Suppressor macrophage (primary cell): ENCODE measurements around the gene STAG2.

Source experiments
- DNase-seq, 4 experiments: peaks; one replicate each; pipeline ENCODE4 v3.0.0-alpha.2; 2020 to 2022

The STAG2 gene

DNA sequence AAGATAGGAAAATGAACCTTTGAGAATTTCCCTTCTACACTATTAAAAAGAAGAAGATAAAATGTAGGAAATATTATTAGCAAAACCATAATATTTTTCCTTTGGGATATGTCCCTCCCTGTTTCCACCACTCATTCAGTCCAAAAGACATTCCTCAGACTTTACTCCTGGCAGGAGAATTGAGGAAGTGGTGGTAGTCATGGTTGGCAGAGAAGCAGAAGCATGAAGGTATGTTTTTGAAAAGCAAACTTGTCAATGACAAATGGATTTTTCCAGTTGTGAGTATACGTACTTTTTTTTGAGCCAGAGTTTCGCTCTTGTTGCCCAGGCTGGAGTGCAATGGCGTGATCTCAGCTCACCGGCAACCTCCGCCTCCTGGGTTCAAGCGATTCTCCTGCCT is 13.7 kb downstream of the STAG2 start:
- peak in 3 of 4 experiments; percentile 11 to 37 (median 29) for DNase-seq

DNA sequence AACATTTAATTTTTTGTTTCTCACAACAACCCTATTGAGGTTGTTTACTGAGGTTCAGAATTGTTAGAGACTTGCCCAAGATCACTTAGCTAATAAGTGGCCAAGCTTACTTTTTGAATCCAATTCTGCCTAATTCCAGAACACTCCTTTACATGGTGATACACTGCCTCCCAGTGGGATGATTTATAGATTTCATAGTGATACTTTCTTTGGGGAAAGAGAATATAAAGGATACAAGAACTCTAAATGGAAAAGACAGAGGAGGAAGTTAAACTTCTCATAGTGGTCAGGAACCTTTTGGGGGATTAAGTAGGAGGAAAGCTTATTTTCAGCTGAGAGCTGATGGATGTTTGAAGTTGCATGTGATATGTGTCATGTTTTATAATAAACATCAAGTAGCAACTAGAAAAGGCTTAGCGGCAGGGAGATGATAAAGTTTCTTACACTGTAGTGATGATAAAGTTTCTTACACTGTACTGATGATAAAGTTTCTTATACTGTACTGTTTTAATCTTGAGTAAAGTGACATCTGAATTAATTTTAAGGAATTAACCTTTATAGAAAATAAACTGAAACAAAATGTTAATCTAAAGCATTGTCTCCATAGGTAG is 15.3 kb downstream of the STAG2 start:
- DNase-seq, result peak; percentile 25 to 76 (median 58)

DNA sequence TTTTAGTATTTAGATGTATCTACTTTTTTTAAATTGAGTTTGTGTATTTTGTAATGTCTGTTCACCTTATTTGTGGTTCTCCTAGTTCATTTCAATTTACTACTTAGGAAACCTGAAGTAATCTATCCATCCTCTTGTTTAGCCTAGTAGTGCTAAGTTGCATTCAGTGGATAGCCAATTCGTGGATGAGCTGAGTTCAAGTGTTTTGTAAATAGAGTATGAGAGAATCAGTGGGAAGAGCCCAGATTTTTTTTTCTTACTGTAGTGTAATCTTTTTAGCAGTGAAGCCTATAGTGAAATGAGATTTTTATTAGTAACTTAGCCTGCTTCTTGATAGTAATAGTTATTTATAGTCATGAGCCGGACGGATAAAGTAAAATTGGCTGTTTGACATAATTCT is 21.7 kb downstream of the STAG2 start:
- DNase-seq, result no peak

DNA sequence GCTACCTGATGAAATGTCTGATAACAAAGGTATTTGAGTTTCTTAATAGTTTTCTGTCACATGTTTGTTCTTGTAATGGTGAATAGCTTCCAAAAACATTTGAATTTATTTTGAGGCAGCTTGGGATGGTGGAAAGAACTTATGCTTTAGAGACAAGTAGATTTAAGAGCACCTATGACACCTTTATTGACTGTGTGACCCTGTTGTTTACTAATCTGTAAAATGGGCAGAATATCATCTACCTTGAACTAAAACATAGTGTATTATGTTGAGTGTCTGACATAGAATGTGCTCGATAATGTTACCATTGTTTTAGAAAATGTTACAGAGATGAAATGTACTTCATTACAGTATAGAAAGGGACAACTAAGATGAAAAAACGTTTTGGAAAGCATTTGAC is 24.9 kb downstream of the STAG2 start:
- DNase-seq, result no peak

DNA sequence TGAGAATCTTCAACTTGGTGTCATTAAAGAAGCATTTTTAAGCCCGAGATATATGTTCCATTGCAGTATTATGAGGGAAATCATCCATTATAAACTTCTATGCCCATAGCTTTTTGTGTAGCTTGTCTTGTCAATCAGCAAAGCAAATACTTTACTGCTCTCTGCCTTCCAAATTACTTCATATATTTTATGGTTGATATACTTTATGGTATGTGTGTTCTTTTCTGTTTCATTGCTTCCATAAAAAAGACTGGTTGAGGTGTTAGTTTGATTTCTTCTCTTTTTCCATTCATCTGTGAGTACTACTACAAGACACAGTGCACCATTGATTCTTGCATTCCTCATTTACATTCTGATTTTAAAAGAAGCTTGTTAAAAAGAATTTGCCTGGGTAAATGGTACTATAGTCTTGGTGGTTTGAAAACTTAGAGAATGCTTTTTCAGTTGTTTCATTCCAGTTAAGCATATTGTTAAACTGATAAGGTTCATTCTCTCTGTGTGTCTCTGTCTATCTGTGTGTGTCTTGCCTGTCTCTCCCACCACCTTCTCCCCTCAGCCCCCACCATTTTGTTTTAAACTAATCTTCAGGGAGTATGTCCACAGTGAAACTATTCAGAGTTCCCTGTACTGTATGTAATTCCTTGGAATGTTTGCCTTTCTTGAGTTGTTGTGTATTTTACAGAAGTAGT is 27.1 kb downstream of the STAG2 start:
- DNase-seq, result no peak

DNA sequence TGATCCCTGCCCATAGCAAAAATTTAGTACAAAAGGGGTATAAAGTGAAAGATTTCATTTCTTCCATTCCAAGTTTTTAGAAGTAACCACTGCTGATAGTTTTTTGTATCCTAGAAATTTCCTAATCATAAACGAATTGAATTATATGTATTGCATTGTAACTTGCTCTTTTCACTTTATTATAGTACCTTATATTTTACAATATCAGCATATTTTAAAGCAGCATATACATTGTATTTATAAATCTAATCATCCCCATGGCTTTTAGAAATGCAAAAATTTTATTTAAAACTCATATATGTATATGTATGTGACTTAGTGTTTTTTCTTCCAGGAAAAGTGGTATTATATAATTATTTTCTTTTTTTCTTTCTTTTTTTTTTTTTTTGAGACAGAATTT is 27.7 kb downstream of the STAG2 start:
- DNase-seq, result no peak

DNA sequence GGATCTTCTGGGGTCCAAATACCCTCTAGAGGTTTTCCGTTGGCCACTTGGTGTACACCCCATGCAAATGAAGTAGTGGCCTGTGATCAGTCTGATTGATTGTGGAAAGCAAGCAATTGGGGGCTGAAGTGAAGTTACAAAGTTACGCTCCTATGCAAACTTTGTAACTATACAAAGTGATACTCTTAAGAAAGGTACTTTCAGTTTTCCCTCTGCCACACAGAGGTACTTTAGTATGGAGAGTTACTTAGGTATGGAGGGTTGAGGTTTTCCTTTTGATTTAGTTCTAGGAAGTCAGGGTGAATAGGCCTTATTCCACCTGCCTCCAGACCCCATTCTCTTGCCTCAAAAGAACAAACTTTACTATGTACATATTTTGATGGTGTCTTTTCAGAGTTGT is 28.7 kb downstream of the STAG2 start:
- no peak for DNase-seq

DNA sequence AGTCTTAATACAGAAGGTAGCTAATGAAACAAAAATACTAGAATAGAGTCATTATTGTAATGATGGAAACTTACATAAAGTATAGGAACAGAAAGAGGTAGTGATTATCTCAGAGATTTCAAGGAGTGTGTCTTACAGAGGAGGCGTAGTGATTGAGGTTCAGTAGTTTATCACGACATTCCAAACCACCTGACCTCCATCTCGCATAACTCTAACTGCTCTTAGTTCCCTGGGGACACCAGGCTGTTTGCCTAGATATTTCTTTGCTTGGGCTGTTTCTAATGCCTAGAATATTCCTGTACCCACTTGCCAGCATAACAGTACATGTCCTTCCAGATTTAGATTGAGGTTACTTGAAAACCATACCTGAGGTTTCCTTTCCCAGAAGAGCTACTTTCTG is 29.1 kb downstream of the STAG2 start:
- DNase-seq, result no peak

DNA sequence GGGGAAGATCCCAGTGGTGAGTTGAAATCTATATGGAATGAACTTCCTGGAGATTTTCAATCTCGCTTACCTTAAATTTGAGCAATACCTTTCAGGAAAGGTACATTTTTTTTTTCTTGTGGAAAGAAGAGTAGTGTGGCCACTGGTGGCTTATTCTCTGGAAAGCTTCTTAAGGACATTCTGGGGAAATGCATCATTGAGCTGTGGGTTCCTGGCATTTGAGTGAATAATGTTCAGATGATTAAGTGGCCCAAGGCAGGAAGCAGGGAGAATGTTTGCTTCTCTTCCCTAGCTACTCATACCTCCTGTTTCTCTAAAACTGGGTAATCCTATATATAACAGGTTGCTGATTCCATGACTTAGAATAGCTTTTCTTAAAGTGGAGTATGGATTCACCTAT is 31.8 kb downstream of the STAG2 start:
- DNase-seq, result peak in 3 of 4 experiments; percentile 15 to 50 (median 26)

DNA sequence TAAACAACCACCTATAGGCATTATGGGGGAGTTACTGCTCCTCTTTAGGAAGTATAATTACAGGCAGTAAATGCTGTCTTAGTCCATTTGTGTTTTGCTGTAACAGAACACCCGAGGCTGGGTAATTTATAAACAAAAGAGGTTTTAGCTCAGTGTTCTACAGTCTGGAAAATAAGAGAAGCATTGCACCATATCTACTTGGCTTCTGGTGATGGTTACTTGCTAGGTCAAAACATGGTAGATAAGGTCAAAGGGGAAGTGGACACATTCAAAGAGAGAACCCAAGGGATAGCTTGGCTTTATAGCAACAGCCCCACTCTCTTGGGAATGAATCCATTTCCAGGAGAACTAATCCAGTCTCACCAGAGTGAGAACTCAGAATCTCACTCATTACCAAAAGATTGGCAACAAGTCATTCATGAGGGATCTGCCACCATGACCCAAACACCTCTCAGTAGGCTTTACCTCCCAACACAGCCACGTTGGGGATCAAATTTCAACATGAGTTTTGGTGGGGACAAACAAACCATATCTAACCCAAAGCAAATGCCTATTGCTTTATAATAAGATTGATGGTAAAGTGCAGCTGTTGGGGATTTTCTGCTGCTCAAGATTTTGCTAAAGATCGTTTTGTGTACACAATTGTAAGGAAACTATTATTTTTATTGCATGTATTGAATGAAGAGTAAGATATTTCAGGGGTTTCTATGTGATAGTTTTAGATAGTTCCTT is 32.6 kb downstream of the STAG2 start:
- DNase-seq, result peak in 3 of 4 experiments; percentile 3 to 32 (median 16)

DNA sequence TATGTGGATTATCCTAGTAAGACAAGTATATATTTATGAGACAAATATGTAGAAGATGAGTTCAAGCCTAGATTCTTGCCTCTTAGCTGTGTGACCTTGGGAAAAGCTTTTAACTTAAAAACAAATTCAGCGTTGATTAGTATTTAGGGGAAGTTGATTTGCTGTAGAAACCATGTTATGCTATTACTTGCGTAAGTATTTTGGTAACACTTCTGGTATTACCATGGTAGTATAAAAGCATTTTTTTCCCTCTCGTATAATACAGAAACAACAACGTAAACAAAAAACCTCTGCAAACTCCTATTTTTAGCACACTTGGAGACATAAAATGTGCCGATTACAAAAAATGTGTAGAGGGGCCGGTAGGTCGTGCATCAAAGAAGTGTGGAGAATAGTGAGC is 33.2 kb downstream of the STAG2 start:
- DNase-seq, result peak; percentile 5 to 73 (median 32)

DNA sequence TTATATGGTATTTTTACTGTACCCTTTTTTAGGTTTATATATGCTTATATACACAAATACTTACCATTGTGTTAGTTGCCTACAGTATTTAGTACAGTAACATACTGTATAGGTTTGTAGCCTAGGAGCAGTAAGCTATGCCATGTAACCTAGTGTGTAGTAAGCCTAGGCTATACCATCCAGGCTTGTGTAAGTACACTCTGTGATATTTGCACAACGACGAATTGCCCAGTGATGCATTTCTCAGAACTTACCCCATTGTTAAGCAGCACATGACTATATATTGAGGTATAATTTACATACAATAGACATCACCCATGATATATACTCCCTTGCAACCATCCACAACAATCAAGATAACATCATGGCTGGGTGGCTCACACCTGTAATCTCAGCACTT is 40.1 kb downstream of the STAG2 start:
- no peak for DNase-seq

DNA sequence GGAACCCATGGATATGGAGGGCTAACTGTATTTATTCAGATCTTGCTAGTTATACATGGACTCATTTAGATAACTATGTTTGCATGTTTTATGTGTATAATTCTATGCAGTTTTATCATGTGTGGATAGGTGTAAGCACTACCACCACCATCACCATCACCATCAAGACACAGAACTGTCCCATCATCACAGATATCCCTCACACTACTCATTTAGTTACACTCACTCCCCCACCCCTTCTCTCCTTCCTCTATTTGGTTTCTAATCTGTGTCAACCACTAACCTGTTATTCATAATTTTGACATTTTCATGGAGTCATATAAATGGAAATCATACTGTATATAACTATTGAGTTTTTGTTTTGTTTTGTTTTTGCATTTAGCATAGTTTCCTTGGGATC is 43.7 kb downstream of the STAG2 start:
- peak in 1 of 4 experiments; percentile 1 for DNase-seq

DNA sequence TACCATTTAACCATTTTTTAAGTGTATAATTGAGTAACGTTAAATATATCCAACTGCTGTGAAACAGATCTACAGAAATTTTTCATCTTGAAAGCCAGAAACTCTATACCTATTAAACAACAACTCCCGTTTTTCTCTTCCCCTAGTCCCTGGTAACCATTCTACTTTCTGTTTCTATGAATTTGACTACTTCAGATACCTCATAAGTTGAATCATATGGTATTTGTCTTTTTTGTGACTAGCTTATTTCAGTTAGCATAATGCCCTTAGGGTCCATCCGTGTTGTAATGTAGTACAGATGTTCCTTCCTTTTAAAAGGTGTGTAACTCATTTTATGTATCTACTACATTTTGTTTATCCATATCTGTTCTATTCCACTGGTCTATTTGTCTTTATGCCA is 48.7 kb downstream of the STAG2 start:
- no peak for DNase-seq

DNA sequence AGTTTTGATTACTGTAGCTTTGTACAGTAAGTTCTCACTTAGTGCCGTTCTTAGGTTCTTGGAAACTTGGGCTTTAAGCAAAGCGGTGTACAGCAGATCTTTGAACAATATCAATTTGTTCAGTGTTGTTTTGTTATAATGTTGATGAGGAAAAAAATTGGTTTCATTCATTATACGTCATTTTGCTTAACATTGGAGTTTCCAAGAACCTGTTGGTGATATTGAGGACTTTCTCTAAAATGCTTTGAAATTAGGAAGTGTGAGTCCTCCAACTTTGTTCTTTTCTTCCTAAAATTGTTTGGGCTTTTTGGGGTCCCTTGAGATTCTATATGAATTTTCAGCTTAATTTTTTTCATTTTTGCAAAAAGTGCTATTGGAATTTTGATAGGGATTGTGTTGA is 49.1 kb downstream of the STAG2 start:
- no peak for DNase-seq

DNA sequence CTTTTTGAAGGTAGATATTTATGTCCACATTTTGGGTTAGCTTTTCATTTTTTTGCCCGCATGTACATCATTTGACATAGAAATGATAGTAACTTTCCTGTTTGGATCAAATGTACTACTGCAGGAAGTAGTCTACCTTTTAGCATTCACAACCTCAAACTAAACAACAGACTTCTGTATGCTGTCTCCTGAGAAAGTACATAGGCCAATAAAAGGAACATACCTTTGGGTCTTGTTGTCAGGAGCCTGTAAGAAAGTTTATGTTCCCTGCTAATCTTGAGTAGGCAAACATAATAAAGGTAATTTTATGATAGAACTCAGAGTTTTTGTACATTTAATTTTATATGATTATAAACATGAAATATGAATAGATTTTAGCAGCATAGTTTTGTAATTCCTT is 54.2 kb downstream of the STAG2 start:
- no peak for DNase-seq

DNA sequence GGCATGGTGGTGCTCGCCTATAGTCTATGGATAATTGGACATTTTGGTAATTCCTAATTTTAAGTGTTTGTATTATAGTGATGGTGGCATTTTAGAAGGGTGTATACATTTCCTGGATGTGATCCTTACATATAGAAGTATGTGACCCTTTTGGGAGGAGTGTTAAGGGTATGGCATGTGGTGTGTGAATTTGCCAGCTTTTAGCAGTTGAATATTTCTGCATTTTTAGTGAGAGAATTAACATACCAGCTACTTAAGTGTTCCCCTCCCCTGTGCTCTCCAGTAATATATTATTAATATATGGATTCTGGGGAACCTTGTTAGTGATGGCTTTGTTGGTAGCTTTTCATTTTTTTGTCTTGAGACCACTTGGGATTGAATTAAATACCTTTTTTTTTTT is 55.3 kb downstream of the STAG2 start:
- no peak for DNase-seq

DNA sequence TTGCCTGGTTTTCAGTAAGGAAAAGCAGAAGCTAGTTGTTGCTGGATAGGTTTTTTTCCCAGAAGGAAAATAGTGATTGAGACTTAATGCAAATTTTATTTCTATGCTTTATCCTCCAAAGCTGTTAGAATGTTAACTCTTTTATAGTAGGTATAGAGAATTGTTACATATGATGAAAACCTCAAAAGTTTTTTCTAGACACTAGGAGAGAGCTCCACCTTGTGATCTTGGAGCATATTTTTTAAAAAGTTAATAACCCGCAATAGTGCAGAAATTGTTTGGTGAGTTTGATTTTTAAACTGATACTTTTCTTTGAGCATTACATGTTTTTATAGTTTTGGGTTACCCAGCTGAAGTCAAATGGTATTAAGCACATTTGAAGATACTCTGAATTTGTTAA is 56.5 kb downstream of the STAG2 start:
- peak in 2 of 4 experiments; percentile 1 to 9 for DNase-seq

DNA sequence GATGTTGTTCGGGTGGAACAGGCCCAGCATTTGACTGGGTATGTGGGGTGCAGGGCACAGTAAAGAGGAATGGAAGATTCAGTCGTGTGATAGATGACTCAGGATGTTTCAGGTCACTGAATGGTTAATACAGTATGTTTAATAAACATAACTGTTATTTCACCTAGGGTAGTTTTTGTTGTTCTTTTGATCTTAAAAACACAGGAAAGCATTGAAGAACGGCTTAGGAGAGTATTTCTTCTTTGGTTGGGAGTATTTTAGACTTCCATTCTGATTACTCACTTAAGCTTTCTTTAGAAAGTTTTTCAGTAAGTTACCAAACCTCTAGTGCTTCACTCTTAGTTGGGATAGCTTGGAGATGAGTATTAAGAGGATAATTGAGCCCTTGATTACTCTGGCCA is 62.3 kb downstream of the STAG2 start:
- peak in 1 of 4 experiments; percentile 1 for DNase-seq

DNA sequence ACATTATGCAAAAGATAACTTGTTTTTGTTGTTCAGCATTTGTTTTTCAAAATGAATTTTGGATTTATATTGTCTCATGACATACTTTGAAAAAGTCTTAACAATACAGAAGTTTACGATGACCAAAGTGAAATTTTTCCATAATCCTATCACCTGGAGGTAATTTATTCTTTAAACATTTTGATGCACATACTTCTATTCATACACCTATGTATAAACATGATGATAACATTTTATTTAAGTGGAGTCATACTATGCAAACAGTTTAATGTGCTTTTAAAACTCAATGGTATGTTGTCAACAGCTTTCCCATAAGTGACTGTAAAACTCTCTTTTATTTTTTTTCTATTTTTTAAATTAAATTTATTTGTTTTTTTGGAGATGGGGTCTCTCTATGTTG is 65.0 kb downstream of the STAG2 start:
- DNase-seq, result no peak

DNA sequence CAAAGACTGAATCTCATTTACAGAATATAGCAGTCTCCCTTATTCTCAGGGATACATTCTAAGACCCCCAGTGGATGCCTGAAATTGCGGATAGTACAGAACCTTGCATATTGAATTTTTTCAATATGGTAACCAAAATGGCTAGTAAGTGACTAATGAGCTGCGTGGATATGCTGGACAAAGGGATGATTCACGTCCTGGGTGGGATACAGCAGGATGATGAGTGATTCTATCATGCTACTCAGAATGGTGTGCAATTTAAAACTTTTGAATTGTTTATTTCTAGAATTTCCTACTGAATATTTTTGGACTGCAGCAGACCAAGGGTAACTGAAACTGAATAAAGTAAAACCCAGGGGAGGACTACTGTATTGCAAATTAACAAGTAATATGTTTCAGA is 66.7 kb downstream of the STAG2 start:
- no peak for DNase-seq

DNA sequence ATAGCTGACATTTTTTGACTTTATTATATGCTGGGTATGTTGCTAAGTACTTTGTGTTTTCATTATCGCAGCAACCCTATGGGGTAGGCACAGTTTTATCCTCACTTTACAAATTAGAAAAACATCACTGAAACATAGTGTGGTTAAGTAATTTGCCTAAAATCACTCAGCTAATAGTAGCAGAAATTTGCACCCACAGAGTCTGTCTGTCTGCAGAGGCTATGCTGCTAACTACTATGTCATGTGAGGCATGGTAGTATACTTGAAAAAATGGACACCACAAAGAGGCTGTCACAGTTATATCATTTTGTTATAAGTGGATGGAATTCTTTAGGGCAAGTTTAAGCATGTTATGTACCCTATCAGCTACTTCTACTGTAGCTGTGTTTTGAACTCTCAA is 69.0 kb downstream of the STAG2 start:
- no peak for DNase-seq

DNA sequence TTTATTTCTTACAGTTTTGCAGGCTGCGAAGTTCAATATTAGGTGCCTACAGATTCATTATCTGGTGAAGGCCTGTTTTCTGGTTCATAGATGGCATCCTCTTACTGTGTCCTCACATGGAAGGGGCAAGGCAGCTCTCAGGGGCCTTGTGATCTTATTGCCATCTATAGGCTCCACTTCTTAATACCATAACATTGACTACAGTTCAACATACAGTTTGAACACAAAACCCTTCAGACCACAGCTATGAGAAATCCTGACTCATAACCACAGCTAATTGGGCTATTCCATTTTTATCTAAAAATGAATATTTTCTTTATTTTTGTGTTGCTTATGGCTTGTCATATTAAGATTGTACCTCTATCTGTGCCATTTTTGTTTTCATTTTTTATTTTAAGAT is 72.3 kb downstream of the STAG2 start:
- DNase-seq, result no peak

DNA sequence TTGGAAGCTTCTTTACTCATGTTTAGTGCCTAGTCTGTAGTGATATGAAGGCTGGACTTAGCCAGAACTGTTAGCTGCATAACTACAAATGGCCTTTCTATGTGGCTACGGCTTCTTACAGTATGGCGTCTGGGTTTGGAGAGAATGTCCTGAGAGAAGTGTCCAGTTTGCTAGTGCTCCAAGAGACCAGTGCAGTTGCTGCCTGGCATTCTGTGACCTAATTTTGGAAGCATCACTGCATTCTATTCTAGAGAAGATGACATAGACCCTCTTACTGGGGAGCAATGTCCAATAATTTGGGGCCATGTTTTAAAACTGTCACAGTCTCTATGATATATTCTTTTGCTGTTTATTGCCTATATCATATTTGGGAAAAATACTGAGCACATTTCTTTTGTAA is 74.2 kb downstream of the STAG2 start:
- no peak for DNase-seq
